C4-2B (cell line): ENCODE results near the gene CCDC33.

ENCODE experiments used
- CTCF ChIP-seq: fragments of 450-650 bp; conservative IDR thresholded peaks from 2 replicates; pipeline ENCODE4 v1.5.1; 2017; ENCODE audit warnings: mild to moderate bottlenecking
- ZFX ChIP-seq: fragments of 450-650 bp; IDR thresholded peaks from 2 replicates; pipeline ENCODE4 v1.6.1; 2017

GRCh38 chr15:74362482-74362881 is 126.4 kb downstream of the CCDC33 start:
- no peak for TF ChIP-seq CTCF
- no peak for TF ChIP-seq ZFX
